Liver (tissue), 3 donors: Measurements from ENCODE around the gene ANGEL2.
"Not testable (repeated sequence)": the region's sequence is repeated elsewhere in the genome, so short reads cannot be mapped to it uniquely, and the experiment has no call there.

ENCODE experiments used
- GABPA ChIP-seq, 2 donors: IDR thresholded peaks in 1 of 2; conservative IDR thresholded peaks in 1 of 2; 2 replicates each; pipeline ENCODE4 v1.6.1; 2016; ENCODE audit warnings: antibody characterized with exemption in 2 of 2, mild to moderate bottlenecking in 1 of 2, moderate library complexity in 1 of 2
- HNF4A ChIP-seq, 2 donors: conservative IDR thresholded peaks; 2 replicates each; pipeline ENCODE4 v1.6.1; 2016; ENCODE audit warnings: antibody characterized with exemption in 2 of 2, mild to moderate bottlenecking in 2 of 2
- HNF4G ChIP-seq: IDR thresholded peaks from 2 replicates; pipeline ENCODE4 v1.6.1; 2016; ENCODE audit warnings: antibody characterized with exemption
- JUND ChIP-seq, 2 donors: IDR thresholded peaks; 2 replicates each; pipeline ENCODE4 v1.6.1; 2016; ENCODE audit warnings: antibody characterized with exemption in 2 of 2
- RAD21 ChIP-seq, 2 donors: IDR thresholded peaks; 2 replicates each; pipeline ENCODE4 v1.6.1; 2016; ENCODE audit warnings: antibody characterized with exemption in 2 of 2, mild to moderate bottlenecking in 2 of 2
- REST ChIP-seq: IDR thresholded peaks from 2 replicates; pipeline ENCODE4 v1.6.1; 2016; ENCODE audit warnings: antibody characterized with exemption, mild to moderate bottlenecking
- SP1 ChIP-seq: IDR thresholded peaks from 2 replicates; pipeline ENCODE4 v1.6.1; 2018; ENCODE audit warnings: antibody characterized with exemption, mild to moderate bottlenecking
- TAF1 ChIP-seq: conservative IDR thresholded peaks from 2 replicates; pipeline ENCODE4 v1.6.1; 2016; ENCODE audit warnings: antibody characterized with exemption, mild to moderate bottlenecking
- YY1 ChIP-seq: IDR thresholded peaks from 2 replicates; pipeline ENCODE4 v1.6.1; 2016; ENCODE audit warnings: antibody characterized with exemption, mild to moderate bottlenecking
- TF ChIP-seq, protein P1 (sequence below): fragments of 150-350 bp; IDR thresholded peaks from 2 replicates; pipeline ENCODE4 v1.5.1; 2017; ENCODE audit warnings: improper control_type of control experiment, low read depth, low read length; ENCODE audit not compliant: missing input control
- TF ChIP-seq, protein P2 (sequence below): IDR thresholded peaks from 2 replicates; pipeline ENCODE4 v1.6.1; 2016; ENCODE audit warnings: antibody characterized with exemption
- TF ChIP-seq, protein P3 (sequence below): IDR thresholded peaks from 2 replicates; pipeline ENCODE4 v1.6.1; 2016; ENCODE audit warnings: antibody characterized with exemption
- TF ChIP-seq, protein P4 (sequence below): IDR thresholded peaks from 2 replicates; pipeline ENCODE4 v1.6.1; 2016; ENCODE audit warnings: antibody characterized with exemption
- donor health status: healthy.
- donor health status: healthy.

GRCh38 chr1:213045321-213046226 is 29.9 kb upstream of the ANGEL2 start:
- TF ChIP-seq, protein P1, sequence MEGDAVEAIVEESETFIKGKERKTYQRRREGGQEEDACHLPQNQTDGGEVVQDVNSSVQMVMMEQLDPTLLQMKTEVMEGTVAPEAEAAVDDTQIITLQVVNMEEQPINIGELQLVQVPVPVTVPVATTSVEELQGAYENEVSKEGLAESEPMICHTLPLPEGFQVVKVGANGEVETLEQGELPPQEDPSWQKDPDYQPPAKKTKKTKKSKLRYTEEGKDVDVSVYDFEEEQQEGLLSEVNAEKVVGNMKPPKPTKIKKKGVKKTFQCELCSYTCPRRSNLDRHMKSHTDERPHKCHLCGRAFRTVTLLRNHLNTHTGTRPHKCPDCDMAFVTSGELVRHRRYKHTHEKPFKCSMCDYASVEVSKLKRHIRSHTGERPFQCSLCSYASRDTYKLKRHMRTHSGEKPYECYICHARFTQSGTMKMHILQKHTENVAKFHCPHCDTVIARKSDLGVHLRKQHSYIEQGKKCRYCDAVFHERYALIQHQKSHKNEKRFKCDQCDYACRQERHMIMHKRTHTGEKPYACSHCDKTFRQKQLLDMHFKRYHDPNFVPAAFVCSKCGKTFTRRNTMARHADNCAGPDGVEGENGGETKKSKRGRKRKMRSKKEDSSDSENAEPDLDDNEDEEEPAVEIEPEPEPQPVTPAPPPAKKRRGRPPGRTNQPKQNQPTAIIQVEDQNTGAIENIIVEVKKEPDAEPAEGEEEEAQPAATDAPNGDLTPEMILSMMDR = not testable (repeated sequence)
- not testable (repeated sequence) for TF ChIP-seq RAD21 (IDR thresholded peaks at IDR 0.05); REST; YY1; HNF4G; HNF4A (conservative IDR thresholded peaks at IDR 0.05); TAF1; GABPA (IDR thresholded peaks at IDR 0.05 in 1 of 2, conservative IDR thresholded peaks at IDR 0.05 in 1 of 2); JUND (IDR thresholded peaks at IDR 0.05); SP1
- TF ChIP-seq, protein P2, sequence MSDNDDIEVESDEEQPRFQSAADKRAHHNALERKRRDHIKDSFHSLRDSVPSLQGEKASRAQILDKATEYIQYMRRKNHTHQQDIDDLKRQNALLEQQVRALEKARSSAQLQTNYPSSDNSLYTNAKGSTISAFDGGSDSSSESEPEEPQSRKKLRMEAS = not testable (repeated sequence)
- TF ChIP-seq, protein P3, sequence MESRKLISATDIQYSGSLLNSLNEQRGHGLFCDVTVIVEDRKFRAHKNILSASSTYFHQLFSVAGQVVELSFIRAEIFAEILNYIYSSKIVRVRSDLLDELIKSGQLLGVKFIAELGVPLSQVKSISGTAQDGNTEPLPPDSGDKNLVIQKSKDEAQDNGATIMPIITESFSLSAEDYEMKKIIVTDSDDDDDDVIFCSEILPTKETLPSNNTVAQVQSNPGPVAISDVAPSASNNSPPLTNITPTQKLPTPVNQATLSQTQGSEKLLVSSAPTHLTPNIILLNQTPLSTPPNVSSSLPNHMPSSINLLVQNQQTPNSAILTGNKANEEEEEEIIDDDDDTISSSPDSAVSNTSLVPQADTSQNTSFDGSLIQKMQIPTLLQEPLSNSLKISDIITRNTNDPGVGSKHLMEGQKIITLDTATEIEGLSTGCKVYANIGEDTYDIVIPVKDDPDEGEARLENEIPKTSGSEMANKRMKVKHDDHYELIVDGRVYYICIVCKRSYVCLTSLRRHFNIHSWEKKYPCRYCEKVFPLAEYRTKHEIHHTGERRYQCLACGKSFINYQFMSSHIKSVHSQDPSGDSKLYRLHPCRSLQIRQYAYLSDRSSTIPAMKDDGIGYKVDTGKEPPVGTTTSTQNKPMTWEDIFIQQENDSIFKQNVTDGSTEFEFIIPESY = not testable (repeated sequence)
- TF ChIP-seq, protein P4, sequence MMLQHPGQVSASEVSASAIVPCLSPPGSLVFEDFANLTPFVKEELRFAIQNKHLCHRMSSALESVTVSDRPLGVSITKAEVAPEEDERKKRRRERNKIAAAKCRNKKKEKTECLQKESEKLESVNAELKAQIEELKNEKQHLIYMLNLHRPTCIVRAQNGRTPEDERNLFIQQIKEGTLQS = not testable (repeated sequence)
